ENCODE data around the gene FKBP9.
A peak's percentile ranks its signal among the peaks of the same experiment; 100 is the strongest.

FKBP9 gene

GRCh38 chr7:33012364-33012763 is 55.1 kb downstream of the FKBP9 start:
- no peak for DNase-seq

- no peak for DNase-seq
Measured at GRCh38 chr7:33024189-33024757, 67.0 kb downstream of the FKBP9 start.

GRCh38 chr7:33035776-33036175 is 78.5 kb downstream of the FKBP9 start:
- DNase-seq: no peak

GRCh38 chr7:33038639-33039038 is 81.4 kb downstream of the FKBP9 start:
- no peak for DNase-seq

GRCh38 chr7:33039257-33039902 is 82.1 kb downstream of the FKBP9 start:
- no peak for DNase-seq

- no peak for DNase-seq
Measured at GRCh38 chr7:33039903-33040292, 82.7 kb downstream of the FKBP9 start.

GRCh38 chr7:33040803-33041516 is 83.7 kb downstream of the FKBP9 start:
- DNase-seq: peak; percentile 69

GRCh38 chr7:33041631-33042428 is 84.6 kb downstream of the FKBP9 start:
- DNase-seq: no peak

- no peak for DNase-seq
Measured at GRCh38 chr7:33043501-33044400, 86.5 kb downstream of the FKBP9 start.

GRCh38 chr7:33044401-33044718 is 87.1 kb downstream of the FKBP9 start:
- DNase-seq: no peak

- no peak for DNase-seq
Measured at GRCh38 chr7:33044986-33045385, 87.7 kb downstream of the FKBP9 start.

- no peak for DNase-seq
Measured at GRCh38 chr7:33048257-33048656, 91.0 kb downstream of the FKBP9 start.

GRCh38 chr7:33048704-33049103 is 91.5 kb downstream of the FKBP9 start:
- no peak for DNase-seq

- peak; percentile 38 for DNase-seq
Measured at GRCh38 chr7:33050535-33051318, 93.5 kb downstream of the FKBP9 start.

- no peak for DNase-seq
Measured at GRCh38 chr7:33053721-33054120, 96.5 kb downstream of the FKBP9 start.

GRCh38 chr7:33054261-33054964 is 97.2 kb downstream of the FKBP9 start:
- DNase-seq: no peak

GRCh38 chr7:33055158-33055557 is 97.9 kb downstream of the FKBP9 start:
- DNase-seq: no peak
